HG03342 (cell line): ENCODE data around the gene GMPR.

Experiments used
- ATAC-seq: cut with Tn5 transposase; IDR thresholded peaks from one replicate; pipeline ENCODE4 v1.9.1; 2021; ENCODE audit warnings: mild to moderate bottlenecking, moderate library complexity; ENCODE audit not compliant: unreplicated experiment

The GMPR gene

DNA sequence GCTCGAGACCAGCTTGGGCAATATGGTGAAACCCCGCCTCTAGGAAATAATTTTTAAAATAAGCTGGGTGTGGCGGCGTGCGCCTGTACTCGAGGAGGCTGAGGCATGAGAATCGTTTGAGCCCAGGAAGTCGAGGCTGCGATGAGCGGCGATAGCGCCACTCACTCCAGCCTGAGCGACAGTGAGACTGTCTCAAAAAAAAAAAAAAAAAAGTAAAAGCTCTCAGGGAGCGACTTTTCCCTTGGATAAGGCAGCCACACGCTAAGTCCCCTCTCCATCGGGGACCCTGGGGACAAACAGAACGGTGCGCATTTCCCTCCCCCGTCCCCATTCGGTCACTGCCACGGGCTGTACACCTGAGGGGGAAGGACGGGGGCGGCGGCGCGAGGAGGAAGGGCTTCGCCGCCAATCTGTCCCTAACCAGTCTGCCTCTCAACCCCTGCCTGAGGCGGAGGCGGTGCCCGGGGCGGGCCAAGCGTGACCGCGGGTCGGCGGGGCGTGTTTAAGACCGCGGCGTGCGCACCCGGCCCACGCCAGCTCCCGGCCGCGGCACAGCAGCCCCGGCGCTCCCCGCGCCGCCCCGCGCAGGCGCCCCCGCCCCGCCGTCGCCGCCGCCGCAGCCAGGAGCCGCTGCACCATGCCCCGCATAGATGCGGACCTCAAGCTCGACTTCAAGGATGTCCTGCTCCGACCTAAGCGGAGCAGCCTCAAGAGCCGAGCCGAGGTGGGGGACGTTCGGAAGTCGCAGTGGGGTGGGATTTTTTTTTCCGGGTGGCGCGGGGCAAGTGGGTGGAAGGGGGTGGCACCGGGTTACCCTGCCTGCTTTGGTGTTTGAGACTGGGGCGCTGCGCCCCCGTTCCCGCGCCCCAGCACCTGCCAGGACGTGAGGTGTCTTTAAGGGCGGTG lies at the start of gene GMPR:
TSS of gene GMPR (plus strand) at position 531 of the 906 bp plus-strand sequence. CDS start at position 638, 107 bp downstream.
- peak; percentile 59 for ATAC-seq

DNA sequence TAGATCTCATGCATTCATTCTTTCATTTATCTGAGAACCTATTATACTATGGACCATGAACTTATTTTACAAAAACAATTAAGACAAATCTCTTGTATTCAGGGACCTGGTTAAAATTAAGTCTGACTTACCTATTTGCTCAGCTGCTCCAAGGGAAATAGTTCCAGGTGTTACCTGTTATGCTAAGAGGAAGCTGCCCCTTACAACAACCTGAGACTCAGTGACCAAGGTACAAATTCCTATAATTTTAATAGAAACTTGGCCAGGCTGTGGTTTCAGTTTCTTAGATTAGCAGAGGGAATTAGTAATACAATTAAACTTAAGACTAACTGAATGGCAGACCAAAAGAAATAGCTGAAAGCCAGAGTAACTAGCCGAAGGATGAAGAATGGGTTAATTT lies 48.2 kb upstream of the GMPR start:
- no peak for ATAC-seq

GRCh38 chr6:16196260-16196983 lies 42.0 kb upstream of the GMPR start:
- no peak for ATAC-seq

GRCh38 chr6:16196984-16197546 lies 41.3 kb upstream of the GMPR start:
- no peak for ATAC-seq

- no peak for ATAC-seq
These were observed 40.2 kb upstream of the GMPR start for GRCh38 chr6:16198061-16198705.

DNA sequence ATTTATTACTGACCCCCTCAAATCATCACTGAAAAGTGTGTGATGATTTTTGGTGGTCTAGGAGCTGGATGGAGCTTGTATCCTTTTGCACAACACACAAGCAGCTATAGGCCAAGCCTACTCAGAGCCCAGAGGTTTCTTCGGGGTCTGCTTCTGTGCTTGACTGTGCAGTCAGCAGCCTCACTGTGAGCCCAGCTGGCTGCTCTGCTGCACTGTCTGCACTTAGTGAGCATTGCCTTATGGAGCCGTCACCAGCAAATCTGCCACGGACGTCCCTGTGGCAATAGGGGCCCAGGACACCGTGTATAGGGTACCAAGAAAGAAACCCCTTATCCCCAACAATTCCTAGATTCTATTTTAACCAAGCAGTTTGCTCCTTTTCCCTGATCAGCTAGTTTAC lies 38.6 kb upstream of the GMPR start:
- no peak for ATAC-seq

GRCh38 chr6:16200321-16200883 lies 38.0 kb upstream of the GMPR start:
- ATAC-seq, result no peak

- ATAC-seq, result no peak
These were observed 36.7 kb upstream of the GMPR start for GRCh38 chr6:16201706-16202105.

- ATAC-seq, result peak; percentile 8
These were observed 33.6 kb upstream of the GMPR start for GRCh38 chr6:16204653-16205376.

GRCh38 chr6:16205377-16206144 lies 32.8 kb upstream of the GMPR start:
- ATAC-seq, result peak; percentile 92

- ATAC-seq, result no peak
These were observed 31.8 kb upstream of the GMPR start for GRCh38 chr6:16206595-16207037.

DNA sequence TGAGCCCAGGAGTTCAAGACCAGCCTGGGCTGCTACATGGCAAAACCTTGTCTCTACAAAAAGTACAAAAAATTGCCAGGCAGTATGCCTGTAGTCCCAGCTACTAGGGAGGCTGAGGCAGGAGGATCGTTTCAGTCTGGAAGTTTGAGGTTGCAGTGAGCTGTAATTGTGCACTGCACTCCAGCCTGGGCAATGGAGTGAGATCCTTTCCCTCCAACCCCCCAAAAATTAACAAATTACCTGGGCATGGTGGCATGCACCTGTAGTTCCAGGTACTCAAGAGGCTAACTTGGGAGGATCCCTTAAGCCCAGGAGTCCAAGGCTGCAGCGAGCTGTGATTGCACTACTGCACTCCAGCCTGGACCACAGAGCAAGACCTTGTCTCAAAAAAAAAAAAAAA lies 29.4 kb upstream of the GMPR start:
- no peak for ATAC-seq

GRCh38 chr6:16209539-16209938 lies 28.8 kb upstream of the GMPR start:
- no peak for ATAC-seq

GRCh38 chr6:16212276-16212675 lies 26.1 kb upstream of the GMPR start:
- no peak for ATAC-seq

- no peak for ATAC-seq
These were observed 21.8 kb upstream of the GMPR start for GRCh38 chr6:16216501-16217155.

DNA sequence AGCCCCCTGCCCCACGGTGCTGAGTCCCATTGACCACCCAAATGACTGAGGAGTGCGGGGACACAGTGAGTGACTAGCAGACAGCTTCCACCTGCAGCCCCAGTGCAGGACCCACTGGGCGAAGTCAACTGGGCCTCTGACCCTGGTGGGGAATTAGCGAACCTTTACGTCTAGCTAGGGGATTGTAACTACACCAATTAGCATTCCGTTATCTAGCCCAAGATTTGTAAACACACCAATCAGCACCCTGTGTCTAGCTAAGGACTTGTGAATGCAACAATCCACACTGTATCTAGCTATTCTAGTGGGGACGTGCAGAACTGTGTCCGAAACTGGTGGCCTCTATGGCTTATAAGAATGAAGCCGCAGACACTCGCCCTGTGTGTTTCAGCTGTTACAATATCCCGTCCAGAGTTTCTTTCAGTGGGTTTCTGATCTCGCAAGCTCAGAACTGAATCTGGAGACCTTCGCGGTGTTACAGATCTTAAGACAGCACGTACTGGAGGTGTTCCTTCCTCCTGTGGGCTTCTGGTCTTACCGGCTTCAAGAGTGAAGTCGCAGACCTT lies 21.1 kb upstream of the GMPR start:
- ATAC-seq, result no peak

DNA sequence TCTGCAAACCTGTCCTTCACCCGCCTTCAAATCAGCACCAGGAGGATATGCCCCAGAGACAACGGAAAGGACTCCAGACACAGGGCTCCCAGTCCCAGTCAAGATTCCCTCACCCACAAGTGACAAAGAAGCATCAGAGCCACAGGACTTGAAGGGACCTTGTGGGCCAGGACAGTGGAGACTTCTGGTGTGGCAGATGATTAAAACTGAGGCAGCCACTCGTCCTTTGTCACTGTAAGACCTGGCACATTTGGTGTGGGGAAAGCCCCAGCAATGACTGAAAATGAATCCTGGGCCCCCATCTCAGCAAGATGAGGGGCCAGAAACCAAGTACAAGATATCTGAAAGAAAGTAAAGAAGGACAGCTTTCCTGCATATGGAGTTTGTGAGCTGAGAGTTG lies 15.6 kb upstream of the GMPR start:
- ATAC-seq, result no peak

DNA sequence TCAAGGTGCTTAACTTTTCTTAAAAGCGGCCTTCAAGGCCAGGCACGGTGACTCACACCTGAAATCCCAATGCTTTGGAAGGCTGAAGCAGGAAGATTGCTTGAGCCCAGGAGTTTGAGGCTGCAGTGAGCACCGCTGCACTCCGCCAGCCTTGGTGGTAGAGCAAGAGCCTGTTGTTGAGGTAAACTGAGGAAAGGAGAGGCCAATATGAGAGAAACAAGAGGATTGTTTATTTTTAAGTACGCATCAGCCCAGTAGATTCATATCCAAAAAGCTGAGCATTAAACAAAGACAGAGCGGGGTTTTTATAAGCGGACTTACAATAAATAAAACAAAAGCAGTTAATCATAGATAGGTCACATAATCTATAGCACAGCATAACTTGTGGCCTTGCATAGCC lies 15.0 kb upstream of the GMPR start:
- no peak for ATAC-seq

DNA sequence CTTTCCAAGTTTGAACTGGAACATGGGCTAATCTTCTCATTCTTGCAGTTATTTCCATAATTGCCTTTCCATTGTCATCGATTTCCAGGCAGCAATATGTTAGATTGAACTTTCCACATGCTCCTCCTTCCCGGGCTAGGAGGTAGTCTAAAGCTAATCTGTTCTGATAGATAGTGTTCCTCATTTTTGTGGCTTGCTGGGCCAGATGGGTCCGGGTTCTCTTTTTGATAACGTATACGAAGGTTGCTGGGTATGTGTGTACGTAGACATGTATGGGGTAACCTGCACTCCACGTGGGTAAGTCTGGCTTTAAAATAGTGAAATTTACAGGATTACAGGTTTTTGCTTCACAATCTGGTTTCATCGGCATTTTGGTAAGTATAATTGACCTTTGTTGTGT lies 14.0 kb upstream of the GMPR start:
- ATAC-seq, result no peak
